SKM-1 treated with dmso at 0.1 percent for 144 hours (cell line): ENCODE measurements around the gene USP7.

Experiments
- DNase-seq: peaks from one replicate; lab custom pipeline; 2025; ENCODE audit not compliant: unreplicated experiment; lab: John Stamatoyannopoulos, UW

The USP7 gene

DNA sequence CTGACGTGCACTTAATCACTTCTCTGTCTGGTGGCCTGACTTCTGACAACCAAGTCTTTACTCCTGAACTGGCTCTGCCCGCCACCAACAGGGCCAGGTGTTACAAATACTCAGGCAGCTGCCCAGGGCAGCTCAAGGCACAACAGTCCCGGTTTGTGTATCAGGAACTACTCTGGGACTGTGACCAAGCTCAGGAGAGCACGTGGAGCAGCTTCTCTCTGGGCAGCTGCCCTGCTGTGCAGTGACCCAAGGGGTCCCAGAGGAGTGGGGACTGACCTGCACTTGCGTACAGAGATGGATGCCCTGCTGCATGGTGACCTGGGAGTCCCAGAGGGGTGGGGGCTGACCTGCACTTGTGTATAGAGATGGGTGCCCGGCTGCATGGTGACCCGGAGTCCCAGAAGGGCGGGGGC lies 59.7 kb downstream of the USP7 start:
- DNase-seq: no peak

GRCh38 chr16:8903004-8903403 lies 60.7 kb downstream of the USP7 start:
- DNase-seq: no peak

DNA sequence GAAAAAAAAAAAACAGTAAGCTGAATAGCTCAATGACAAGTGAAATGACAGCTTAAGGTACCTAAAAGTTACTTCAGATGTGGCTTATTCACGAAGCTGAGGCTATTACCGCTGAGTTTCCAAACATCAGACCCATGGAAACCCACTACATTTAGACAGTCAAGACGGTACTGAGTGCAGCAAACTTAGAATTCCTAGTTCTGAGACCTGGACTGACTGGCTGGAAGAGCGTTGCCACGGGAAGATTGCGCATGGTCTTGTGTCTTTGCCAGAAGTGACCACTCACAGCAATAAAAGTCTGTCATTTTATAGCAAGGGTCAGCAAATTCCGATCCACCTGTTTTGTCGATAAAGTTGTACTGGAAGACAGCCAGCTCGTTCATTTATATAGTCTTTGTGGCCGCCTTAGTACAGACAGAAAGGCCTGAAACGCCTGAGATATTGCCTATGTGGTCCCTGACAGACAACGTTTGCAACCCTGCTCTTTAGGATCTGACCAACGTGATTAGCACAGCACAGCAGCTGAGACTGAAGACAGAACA lies 62.3 kb downstream of the USP7 start:
- DNase-seq: no peak

- no peak for DNase-seq
Observed at GRCh38 chr16:8900343-8900742, 63.4 kb downstream of the USP7 start.

GRCh38 chr16:8899709-8900317 lies 63.9 kb downstream of the USP7 start:
- no peak for DNase-seq

DNA sequence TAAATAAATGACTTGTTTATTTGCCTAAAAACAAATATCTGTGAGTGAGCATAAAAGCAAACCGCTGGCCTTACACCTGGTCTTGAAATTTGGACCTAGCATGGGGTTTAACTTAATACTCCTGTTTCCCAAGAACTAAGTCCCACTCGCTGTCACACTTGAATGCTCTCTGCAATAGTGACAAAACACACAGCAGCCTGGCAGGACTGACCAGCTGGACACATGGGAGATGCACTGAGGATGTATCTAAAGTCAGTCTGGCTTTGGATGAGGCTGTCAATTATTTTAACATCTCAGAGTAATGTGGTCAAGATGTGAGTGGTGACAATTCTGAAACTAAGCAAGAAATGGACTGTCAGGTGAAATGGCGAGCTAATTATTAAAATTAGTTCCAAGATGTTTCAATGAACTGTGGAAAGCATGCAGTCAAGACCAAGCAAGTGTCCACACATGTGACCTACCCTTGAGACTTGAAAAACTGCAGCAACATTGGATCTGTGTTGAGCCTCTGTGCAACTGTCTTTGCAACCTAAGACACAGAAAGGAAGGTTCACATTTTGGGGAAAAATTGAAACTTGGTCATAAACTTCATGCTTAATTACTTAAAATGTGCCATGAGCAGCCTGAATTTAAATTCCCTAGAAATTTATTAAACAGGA lies 64.9 kb downstream of the USP7 start:
- no peak for DNase-seq

- no peak for DNase-seq
Observed at GRCh38 chr16:8894736-8895334, 68.9 kb downstream of the USP7 start.

DNA sequence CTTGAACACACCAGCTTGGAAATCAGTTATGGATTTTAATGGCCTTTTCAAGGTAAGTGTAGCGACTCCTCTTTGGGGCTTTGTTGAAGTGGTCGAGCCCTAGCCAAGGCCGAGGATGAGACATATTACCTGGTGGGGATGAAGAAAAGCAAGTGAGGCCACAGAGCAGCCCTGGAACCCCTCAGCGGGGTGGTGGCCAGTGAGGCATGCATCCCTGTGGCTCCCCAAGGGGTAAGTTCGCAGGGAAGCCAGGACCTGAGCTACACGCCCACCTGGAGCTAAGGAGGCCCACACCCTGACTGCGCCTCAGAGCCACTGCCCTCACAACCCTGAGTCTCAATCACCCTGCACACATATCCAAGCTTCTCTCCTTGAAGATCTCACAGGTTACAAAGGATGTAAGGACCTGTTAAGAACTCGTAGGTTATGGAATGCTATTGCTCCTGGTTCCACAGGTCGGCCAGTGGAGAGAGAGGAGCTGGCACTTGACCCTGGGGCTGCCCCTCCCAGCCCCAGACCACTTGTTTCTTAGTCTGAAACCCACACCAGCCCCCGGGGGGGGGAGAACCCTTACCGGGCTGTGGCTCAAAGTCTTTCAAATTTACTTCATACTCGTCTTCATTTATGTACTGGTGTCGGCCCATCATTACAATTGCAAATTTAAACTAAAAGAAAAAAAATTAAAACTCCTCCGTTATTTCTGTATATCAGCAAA lies 69.6 kb downstream of the USP7 start:
- no peak for DNase-seq

DNA sequence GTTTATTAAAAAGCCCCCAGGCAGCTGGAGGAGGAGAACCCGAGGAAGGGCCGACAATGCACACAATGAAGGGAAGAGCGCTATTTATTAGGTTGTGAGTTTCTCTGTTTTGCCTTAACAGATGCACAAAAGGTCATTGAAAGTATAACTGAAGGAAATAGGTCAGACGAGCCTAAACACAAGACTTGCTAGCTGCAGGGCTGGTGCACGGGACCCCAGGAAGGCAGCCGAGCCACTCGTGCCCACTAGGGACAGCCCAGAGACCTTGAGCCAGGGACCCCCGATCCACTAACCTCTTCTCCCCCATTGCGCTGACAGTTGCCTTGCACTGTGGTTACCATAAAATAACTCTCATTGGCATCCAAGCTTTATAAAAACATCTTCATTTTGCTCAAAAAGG lies 70.3 kb downstream of the USP7 start:
- DNase-seq: no peak

- DNase-seq: no peak
Observed at GRCh38 chr16:8892101-8892575, 71.6 kb downstream of the USP7 start.

DNA sequence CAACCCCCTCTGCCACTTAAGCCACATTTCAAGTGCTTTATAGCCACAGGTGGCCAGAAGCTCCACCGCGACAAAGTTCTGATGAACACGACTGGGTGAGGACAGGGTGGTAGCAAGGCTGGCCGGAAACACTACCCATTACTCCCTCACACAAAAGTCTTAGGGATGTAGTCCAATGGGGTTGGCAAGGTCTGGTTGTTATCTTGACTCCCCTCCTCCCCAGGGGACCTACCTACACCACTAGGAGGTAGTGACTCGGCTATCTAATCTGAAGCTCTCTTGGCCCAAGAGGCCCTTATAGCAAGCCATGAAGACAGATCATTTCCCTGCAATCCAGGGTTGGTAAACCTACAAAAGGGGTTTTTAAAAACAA lies 73.2 kb downstream of the USP7 start:
- DNase-seq: no peak

DNA sequence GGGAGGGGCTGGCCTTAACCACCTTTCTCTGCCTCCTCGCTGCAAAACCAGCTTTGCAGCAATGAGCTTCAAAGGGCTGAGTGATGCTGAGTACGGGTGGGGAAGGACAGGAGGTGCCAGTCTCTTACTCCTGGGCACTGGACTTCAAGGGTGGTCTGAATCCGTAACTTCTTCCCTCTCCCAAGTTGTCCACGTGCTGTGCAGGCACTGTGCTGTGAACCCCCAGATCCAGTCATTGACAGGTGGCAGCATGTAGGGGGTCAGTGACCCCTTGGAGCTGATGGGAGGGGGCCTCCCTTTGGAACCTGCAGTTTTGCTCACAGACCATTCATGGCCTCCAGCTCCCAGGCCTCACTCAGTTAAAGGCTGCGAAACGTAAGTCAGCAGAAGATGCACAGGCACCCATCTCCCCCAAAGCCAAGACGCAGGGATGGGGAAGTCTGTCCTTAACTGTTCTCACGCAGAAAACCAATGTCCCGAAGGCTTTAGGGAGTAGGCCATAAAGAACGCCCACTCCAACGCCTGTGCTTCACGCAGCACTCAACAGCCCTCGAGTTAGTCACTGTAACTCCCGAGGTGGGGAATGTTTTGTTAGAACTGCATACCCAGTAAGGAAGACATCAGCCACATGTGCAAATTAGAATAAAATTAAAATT lies 73.7 kb downstream of the USP7 start:
- no peak for DNase-seq

- no peak for DNase-seq
Observed at GRCh38 chr16:8888951-8889892, 74.5 kb downstream of the USP7 start.

DNA sequence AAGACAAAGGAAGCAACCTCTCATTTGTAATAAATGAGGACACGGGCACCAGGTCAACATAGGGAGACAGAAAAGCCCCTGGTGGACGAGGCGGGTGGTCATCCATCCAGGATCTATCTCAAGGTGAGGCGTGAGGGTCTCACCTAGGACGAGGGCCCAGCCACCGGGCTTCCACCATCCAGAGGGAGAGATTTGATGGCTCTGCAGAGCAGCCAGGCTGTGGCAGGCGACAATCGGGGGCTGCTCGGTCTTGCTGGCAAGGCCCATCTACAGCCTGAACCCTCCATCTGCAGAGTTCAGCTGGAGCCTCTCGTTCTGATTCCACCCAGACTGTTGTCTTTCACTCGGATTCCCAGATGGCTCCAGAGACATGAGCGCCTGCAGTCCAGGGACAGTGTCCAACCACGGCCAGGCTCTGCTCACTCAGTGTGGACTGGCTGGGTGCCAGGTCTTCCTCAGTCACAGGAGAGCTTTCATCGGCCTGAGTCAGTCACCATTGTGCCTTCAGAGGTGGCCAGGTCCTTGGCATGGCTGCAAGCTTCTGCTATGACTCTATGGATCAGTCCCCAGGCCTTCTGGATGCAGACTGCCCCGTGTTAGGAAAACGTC lies 75.7 kb downstream of the USP7 start:
- no peak for DNase-seq

DNA sequence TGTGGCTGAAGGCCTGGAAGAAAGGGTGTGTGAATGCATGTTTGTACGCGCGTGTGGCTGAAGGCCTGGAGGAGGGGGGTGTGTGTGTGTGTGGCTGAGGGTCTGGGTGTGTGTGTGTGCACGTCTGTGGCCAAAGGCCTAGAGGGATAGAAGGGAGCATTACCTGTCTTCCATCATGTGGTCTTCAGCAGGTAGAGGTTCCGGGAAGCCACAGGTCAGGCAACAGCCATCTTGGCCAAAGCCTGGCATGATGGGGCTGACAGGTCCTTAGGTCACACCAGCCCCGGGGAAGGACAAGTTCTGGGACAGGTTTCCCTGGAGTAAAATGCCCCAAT lies 76.3 kb downstream of the USP7 start:
- DNase-seq: no peak

DNA sequence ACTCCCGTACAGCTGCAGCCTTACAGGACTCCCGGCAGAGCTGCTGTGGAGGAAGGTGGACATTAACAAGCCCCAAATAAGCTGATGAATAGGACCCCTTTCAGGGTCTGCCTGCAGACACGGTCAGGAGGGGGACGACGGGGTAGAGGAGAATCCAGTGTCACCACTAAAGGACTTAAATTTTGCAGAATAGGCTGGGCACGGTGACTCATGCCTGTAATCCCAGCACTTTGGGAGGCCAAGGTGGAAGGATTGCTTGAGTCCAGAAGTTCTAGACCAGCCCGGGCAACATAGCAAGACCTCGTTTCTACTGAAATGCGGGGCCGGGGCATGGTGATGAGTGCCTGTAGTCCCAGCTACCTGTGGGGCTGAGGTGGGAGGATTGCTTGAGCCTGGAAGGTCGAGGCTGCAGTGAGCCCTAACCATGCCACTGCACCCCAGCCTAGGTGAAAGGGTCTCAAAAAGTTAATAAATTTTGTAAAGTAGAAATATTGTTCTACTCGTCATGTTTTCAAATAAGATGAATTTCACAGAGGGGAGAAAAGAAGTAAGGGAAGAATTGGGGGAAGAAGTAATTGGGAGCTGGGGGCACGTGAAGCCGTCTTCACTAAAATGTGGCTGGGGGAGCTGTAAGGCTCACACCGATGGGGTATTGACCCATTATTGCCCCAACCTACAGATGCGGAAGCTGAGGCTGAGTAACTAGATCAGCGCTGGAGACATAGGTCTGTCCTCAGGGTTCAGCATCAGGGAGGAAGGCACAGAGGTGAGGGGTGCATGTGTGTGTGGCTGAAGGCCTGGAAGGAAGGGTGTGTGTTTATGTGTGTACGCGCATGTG lies 76.9 kb downstream of the USP7 start:
- DNase-seq: no peak

- DNase-seq: no peak
Observed at GRCh38 chr16:8885674-8886592, 77.8 kb downstream of the USP7 start.
